SK-N-SH treated with all-trans-retinoic acid at 6 μM for 48 hours (cell line): ENCODE measurements around the gene TSR1.

Experiments
- ATAC-seq: fragments of 200-7000 bp; cut with Tn5 transposase; 3 replicates; pipeline ENCODE4 v1.9.1; 2020; ENCODE audit warnings: mild to moderate bottlenecking, moderate library complexity
- ARNTL ChIP-seq: fragments of 450-650 bp; formaldehyde crosslinking; IDR thresholded peaks from 2 replicates; pipeline ENCODE4 v1.5.0; 2020; ENCODE audit warnings: low read depth, mild to moderate bottlenecking, moderate library complexity, borderline replicate concordance
- BACH2 ChIP-seq: fragments of 250-450 bp; sonication (Bioruptor Pico); IDR thresholded peaks from 2 replicates; pipeline ENCODE4 v1.9.0; 2021; ENCODE audit warnings: mild to moderate bottlenecking, borderline replicate concordance
- CREB5 ChIP-seq: fragments of 250-450 bp; sonication (Bioruptor Pico); IDR thresholded peaks from 2 replicates; pipeline ENCODE4 v1.5.1; 2020; ENCODE audit warnings: low read depth, mild to moderate bottlenecking, moderate library complexity
- CSDC2 ChIP-seq: fragments of 250-450 bp; sonication (Bioruptor Pico); IDR thresholded peaks from 2 replicates; pipeline ENCODE4 v1.5.0; 2020; ENCODE audit warnings: mild to moderate bottlenecking, moderate library complexity
- ESRRG ChIP-seq: fragments of 250-450 bp; sonication (Bioruptor Pico); IDR thresholded peaks from 2 replicates; pipeline ENCODE4 v1.6.1; 2021; ENCODE audit warnings: mild to moderate bottlenecking
- GLIS3 ChIP-seq: fragments of 250-450 bp; sonication (Bioruptor Pico); IDR thresholded peaks from 2 replicates; pipeline ENCODE4 v1.5.0; 2020; ENCODE audit warnings: mild to moderate bottlenecking, moderate library complexity
- ISL1 ChIP-seq: fragments of 250-450 bp; sonication (Bioruptor Pico); IDR thresholded peaks from 2 replicates; pipeline ENCODE4 v2.1.2; 2022; ENCODE audit warnings: mild to moderate bottlenecking, moderate library complexity
- PATZ1 ChIP-seq: fragments of 250-450 bp; sonication (Bioruptor Pico); IDR thresholded peaks from 2 replicates; pipeline ENCODE4 v1.8.0; 2020; ENCODE audit warnings: mild to moderate bottlenecking, moderate library complexity, borderline replicate concordance
- POU6F1 ChIP-seq: fragments of 250-450 bp; sonication (Bioruptor Pico); IDR thresholded peaks from 2 replicates; pipeline ENCODE4 v1.8.0; 2021; ENCODE audit warnings: low read depth, mild to moderate bottlenecking, moderate library complexity, borderline replicate concordance
- PPARA ChIP-seq: fragments of 250-450 bp; sonication (Bioruptor Pico); IDR thresholded peaks from 2 replicates; pipeline ENCODE4 v1.5.0; 2020; ENCODE audit warnings: mild to moderate bottlenecking, borderline replicate concordance
- RARB ChIP-seq: fragments of 250-450 bp; sonication (Bioruptor Pico); IDR thresholded peaks from 2 replicates; pipeline ENCODE4 v1.8.0; 2021; ENCODE audit warnings: mild to moderate bottlenecking, moderate library complexity
- SNAI2 ChIP-seq: fragments of 250-450 bp; sonication (Bioruptor Pico); IDR thresholded peaks from 2 replicates; pipeline ENCODE4 v1.5.0; 2020; ENCODE audit warnings: mild to moderate bottlenecking, moderate library complexity
- TCF4 ChIP-seq: fragments of 250-450 bp; sonication (Bioruptor Pico); IDR thresholded peaks from 2 replicates; pipeline ENCODE4 v1.8.0; 2021; ENCODE audit warnings: mild to moderate bottlenecking, moderate library complexity, borderline replicate concordance
- TOX ChIP-seq: fragments of 250-450 bp; sonication (Bioruptor Pico); IDR thresholded peaks from 2 replicates; pipeline ENCODE4 v1.8.0; 2021; ENCODE audit warnings: mild to moderate bottlenecking, moderate library complexity, borderline replicate concordance
- ZC3H10 ChIP-seq: fragments of 250-450 bp; sonication (Bioruptor Pico); IDR thresholded peaks from 2 replicates; pipeline ENCODE4 v1.5.1; 2021; ENCODE audit warnings: mild to moderate bottlenecking, moderate library complexity
- ZFP3 ChIP-seq: fragments of 250-450 bp; sonication (Bioruptor Pico); IDR thresholded peaks from 2 replicates; pipeline ENCODE4 v1.5.0; 2020; ENCODE audit warnings: mild to moderate bottlenecking, moderate library complexity
- ZFP30 ChIP-seq: fragments of 450-650 bp; formaldehyde crosslinking; IDR thresholded peaks from 2 replicates; pipeline ENCODE4 v1.5.0; 2022; ENCODE audit warnings: mild to moderate bottlenecking, moderate library complexity
- ZNF70 ChIP-seq: fragments of 450-650 bp; formaldehyde crosslinking; IDR thresholded peaks from 2 replicates; pipeline ENCODE4 v1.5.0; 2020; ENCODE audit warnings: mild to moderate bottlenecking, moderate library complexity
- ZNF8 ChIP-seq: fragments of 450-650 bp; formaldehyde crosslinking; IDR thresholded peaks from 2 replicates; pipeline ENCODE4 v1.5.0; 2020; ENCODE audit warnings: mild to moderate bottlenecking, moderate library complexity
- TF ChIP-seq, protein P1 (sequence below): fragments of 250-450 bp; sonication (Bioruptor Pico); IDR thresholded peaks from 2 replicates; pipeline ENCODE4 v1.5.0; 2020; ENCODE audit warnings: mild to moderate bottlenecking, moderate library complexity

Gene TSR1

GRCh38 chr17:2343421-2343820, 7.2 kb upstream of the TSR1 start:
- no peak for TF ChIP-seq CREB5 (CRISPR knock-in tag)
- TF ChIP-seq ZFP30 (CRISPR knock-in tag): no peak
- TF ChIP-seq ZNF70 (CRISPR knock-in tag): no peak
- no peak for TF ChIP-seq TOX
- TF ChIP-seq CSDC2 (CRISPR knock-in tag): no peak
- TF ChIP-seq ZNF8 (CRISPR knock-in tag): no peak
- TF ChIP-seq, protein P1, sequence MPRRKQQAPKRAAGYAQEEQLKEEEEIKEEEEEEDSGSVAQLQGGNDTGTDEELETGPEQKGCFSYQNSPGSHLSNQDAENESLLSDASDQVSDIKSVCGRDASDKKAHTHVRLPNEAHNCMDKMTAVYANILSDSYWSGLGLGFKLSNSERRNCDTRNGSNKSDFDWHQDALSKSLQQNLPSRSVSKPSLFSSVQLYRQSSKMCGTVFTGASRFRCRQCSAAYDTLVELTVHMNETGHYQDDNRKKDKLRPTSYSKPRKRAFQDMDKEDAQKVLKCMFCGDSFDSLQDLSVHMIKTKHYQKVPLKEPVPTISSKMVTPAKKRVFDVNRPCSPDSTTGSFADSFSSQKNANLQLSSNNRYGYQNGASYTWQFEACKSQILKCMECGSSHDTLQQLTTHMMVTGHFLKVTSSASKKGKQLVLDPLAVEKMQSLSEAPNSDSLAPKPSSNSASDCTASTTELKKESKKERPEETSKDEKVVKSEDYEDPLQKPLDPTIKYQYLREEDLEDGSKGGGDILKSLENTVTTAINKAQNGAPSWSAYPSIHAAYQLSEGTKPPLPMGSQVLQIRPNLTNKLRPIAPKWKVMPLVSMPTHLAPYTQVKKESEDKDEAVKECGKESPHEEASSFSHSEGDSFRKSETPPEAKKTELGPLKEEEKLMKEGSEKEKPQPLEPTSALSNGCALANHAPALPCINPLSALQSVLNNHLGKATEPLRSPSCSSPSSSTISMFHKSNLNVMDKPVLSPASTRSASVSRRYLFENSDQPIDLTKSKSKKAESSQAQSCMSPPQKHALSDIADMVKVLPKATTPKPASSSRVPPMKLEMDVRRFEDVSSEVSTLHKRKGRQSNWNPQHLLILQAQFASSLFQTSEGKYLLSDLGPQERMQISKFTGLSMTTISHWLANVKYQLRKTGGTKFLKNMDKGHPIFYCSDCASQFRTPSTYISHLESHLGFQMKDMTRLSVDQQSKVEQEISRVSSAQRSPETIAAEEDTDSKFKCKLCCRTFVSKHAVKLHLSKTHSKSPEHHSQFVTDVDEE: no peak
- no peak for TF ChIP-seq RARB (CRISPR knock-in tag)
- TF ChIP-seq POU6F1 (CRISPR knock-in tag): no peak
- TF ChIP-seq SNAI2 (CRISPR knock-in tag): no peak
- TF ChIP-seq ZFP3: no peak
- no peak for TF ChIP-seq GLIS3
- no peak for TF ChIP-seq TCF4
- no peak for TF ChIP-seq ESRRG (CRISPR knock-in tag)
- no peak for TF ChIP-seq ISL1
- TF ChIP-seq PPARA (CRISPR knock-in tag): no peak
- TF ChIP-seq ZC3H10 (CRISPR knock-in tag): no peak
- no peak for TF ChIP-seq PATZ1
- no peak for ATAC-seq

- no peak for TF ChIP-seq ARNTL (CRISPR knock-in tag)
- TF ChIP-seq GLIS3: no peak
- TF ChIP-seq POU6F1 (CRISPR knock-in tag): no peak
- no peak for TF ChIP-seq RARB (CRISPR knock-in tag)
- TF ChIP-seq ZFP3: no peak
- no peak for TF ChIP-seq ISL1
- no peak for TF ChIP-seq ZFP30 (CRISPR knock-in tag)
- no peak for TF ChIP-seq CREB5 (CRISPR knock-in tag)
- TF ChIP-seq PATZ1: no peak
- TF ChIP-seq CSDC2 (CRISPR knock-in tag): no peak
- no peak for TF ChIP-seq BACH2 (CRISPR knock-in tag)
- TF ChIP-seq, all 23 proteins: peak for 0
- no peak for ATAC-seq
Measured at GRCh38 chr17:2338315-2338657, 2.0 kb upstream of the TSR1 start.
